ENCODE measurements around the gene SEPTIN8.

DNA sequence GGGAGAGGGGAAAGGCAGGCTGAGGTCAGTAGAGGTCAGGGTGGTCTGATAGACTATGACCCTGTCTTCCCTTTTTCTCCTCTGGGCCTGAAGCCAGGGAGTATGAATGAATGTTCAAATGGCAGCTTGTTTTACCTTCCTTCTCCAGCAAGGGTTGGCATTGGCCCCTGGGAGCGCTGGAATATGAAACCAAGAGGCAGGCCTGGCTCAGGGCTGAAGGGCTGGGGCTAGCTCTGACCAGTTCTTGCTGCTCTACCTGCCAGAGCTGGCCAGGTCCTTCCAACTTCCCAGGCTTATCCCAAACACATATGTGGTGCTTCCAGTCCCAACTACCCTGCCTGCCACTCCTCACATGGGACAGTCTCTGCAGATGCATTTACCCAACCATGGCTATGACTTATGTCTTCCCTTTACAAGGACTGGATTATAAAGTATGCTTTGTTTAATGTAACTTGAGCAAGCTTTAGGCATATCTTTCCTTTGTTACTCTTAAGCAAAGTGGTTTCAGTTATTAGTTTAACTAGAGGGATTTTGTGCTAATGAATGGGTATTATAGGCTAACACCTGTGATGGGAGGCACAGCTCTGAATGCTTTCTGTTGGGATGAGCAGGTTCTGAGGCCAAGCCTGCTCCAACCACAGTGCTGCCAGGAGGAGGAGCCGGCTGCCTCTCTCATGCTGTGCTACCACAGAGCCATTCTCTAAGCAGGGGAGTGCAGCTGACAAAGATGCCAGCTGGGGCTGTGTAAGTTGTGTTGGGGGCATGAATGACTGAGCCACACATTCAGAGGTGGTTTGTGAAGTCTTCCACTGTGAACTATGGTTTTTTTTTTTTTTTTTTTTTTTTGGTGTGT, 23.7 kb downstream of the SEPTIN8 start:
- TF ChIP-seq, protein P1, sequence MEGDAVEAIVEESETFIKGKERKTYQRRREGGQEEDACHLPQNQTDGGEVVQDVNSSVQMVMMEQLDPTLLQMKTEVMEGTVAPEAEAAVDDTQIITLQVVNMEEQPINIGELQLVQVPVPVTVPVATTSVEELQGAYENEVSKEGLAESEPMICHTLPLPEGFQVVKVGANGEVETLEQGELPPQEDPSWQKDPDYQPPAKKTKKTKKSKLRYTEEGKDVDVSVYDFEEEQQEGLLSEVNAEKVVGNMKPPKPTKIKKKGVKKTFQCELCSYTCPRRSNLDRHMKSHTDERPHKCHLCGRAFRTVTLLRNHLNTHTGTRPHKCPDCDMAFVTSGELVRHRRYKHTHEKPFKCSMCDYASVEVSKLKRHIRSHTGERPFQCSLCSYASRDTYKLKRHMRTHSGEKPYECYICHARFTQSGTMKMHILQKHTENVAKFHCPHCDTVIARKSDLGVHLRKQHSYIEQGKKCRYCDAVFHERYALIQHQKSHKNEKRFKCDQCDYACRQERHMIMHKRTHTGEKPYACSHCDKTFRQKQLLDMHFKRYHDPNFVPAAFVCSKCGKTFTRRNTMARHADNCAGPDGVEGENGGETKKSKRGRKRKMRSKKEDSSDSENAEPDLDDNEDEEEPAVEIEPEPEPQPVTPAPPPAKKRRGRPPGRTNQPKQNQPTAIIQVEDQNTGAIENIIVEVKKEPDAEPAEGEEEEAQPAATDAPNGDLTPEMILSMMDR (IDR thresholded peaks at IDR 0.05): peak in 2 of 12 donors; percentile 12
- TF ChIP-seq POLR2A (IDR thresholded peaks at IDR 0.05): no peak
